NCI-H2171 (cell line): ENCODE results near the gene ID1.
"Not testable (repeated sequence)": the region's sequence is repeated elsewhere in the genome, so short reads cannot be mapped to it uniquely, and the experiment has no call there.

Experiments
- DNase-seq: peaks from one replicate; lab custom pipeline; 2025; lab: John Stamatoyannopoulos, UW

The ID1 gene

DNA sequence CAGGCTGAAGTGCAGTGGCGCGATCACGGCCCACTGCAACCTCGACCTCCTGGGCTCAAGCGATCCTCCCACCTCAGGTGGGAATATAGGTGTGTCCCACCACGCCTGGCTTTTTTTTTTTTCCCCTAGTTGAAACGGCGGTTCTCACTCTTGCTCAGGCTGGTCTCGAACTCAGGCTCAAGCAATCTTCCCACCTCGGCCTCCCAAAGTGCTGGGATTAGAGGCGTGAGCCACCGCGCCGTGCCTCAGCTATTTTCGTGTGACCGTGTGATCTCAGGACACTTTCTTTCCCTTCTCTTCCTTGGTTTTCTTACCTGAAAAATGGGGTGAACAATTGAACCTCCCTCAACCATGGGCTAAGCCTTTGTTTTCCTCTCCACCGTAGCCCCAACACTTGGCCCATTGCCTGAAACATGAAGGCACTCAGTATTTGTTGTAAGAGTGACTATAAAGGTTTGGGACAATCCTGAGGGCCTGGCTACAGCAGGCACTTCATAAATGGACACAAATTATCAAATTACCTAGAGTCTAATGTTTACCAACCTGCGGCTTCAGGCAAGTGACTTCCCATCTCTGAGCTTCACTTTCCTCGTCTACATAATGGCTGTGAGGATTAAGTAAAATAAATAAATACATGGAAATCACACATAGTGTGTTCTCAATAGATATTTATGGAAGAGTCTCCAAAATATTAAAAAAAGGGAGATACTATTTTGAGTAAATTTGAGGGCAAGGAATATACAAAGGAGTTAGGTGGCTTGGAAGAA, 31.4 kb upstream of the ID1 start:
- DNase-seq, result no peak

DNA sequence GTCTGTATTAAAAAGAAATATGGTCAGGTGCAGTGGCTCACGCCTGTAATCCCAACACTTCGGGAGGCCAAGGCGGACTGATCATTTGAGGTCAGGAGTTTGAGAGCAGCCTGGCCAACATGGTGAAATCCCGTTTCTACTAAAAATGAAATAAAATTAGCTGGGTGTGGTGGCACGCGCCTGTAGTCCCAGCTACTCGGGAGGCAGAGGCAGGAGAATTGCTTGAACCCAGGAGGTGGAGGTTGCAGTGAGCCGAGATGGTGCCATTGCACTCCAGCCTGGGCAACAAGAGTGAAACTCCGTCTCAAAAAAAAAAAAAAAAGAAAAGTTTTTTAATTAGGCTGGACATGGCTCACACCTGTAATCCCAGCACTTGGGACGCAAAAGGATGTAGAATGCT, 30.1 kb upstream of the ID1 start:
- not testable (repeated sequence) for DNase-seq

DNA sequence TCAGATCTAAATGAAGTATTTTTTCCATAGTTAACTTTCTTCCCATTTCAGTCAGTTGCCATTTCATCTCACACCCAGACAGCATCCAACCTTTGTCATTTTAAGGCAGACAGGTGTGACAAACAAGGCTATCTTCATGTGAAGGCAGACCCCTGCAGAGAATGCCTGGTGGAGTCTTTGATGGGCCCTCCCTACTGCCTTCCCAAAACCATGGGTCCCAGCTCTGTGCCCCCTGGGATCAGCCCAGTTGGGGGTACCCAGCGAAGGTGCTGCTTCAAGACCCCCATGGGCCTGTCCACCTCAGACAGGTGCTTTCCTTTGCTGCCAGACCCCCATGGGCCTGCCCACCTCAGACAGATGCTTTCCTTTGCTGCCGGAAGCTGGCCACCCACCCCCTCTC, 28.3 kb upstream of the ID1 start:
- no peak for DNase-seq

DNA sequence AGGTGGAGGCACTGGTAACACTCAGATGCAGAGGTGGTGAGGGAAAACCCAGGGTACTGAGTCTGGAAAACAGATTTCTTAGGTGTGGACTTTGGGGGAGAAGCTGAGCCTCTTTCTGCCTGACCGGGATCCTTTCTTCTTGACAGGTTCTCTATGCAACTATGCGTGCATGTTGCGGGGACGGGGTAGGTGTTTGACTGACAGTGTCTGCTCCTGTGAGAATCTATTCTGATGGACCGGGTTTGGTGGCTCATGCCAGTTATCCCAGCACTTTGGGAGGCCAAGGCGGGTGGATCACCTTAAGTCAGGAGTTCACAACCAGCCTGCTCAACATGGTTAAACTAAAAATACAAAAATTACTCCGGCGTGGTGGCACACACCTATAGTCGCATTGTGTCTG, 27.9 kb upstream of the ID1 start:
- no peak for DNase-seq

DNA sequence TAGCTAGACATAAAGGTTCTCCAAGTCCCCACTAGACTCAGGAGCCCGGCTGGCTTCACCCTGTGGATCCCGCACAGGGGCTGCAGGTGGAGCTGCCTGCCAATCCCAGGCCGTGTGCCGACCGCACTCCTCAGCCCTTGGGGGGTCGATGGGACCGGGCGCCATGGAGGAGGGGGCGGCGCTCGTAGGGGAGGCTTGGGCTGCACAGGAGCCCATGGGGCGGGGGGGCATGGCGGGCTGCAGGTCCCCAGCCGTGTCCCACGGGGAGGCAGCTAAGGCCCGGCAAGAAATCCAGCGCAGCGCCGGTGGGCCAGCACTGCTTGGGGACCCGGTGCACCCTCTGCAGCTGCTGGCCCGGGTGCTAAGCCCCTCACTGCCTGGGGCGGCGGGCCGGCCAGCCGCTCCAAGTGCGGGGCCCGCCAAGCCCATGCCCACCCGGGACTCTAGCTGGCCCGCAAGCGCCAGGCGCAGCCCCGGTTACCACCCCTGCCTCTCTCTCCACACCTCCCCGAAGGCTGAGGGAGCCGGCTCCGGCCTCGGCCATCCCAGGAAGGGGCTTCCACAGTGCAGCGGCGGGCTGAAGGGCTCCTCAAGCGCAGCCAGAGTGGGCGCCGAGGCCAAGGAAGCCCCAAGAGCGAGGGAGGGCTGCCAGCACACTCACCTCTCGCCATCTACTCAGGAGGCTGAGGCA, 26.5 kb upstream of the ID1 start:
- no peak for DNase-seq

DNA sequence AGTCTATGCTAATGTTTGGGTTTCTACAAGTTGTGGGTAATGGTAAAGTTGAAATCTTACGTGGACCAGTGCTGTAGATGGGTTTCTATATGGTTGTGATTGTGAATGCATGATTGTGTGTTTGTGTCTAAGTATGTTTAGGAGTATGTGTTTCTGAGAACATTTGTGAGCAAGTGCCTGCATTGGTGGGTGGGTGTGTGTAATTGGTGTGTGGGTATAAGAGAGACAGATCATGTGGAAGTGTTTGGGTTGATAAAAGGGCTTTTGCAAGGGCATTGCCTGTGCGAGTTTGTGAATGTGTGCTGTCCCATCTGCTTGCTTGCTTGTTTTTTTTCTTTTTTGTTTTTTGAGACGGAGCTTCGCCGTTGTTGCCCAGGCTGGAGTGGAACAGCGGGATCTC, 25.8 kb upstream of the ID1 start:
- DNase-seq, result no peak

DNA sequence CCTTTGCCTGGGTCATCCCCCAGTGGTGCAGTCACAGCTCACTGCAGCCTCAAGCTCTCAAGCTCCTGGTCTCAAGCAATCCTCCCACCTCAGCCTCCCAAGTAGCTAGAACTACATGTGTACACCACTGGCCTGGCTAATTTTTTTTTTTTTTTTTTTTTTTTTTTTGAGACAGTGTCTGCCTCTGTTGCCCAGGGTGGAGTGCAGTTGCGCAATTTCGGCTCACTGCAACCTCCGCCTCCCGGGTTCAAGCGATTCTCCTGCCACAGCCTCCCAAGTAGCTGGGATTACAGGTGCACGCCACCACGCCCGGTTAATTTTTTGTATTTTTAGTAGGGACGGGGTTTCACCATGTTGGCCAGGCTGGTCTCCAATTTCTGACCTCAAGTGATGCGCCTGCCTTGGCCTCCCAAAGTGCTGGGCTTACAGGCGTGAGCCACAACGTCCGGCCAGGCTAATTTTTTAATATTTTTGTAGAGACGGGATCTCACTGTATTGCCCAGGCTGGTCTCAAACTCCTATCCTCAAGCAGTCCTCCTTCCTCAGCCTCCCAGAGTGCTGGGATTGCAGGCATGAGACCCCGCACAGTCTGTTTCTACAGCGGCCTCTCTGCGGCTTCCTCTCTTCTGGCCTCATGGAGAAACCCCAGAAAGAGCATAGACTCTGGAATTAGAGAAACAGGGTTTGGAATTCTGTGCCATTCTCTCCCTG, 25.0 kb upstream of the ID1 start:
- not testable (repeated sequence) for DNase-seq

DNA sequence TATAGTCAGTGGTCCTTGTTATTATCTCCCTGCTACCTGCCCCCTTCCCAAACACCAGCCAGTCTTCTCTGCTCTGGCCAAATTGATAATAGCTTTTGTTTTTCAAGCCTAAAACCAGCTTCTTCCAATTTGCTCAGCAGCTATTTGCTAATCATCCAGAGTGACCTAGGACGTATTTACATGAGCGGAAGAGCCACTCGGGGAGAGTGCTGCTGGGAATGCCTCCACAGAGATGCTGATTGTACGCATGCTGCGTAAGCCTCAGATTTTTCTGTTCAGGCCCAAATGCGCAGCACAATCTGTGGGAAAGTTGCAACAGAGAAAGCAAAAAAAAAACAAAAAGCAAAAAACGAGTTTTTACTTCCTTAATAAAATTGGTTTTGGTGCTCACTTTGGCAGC, 24.4 kb upstream of the ID1 start:
- DNase-seq, result no peak

DNA sequence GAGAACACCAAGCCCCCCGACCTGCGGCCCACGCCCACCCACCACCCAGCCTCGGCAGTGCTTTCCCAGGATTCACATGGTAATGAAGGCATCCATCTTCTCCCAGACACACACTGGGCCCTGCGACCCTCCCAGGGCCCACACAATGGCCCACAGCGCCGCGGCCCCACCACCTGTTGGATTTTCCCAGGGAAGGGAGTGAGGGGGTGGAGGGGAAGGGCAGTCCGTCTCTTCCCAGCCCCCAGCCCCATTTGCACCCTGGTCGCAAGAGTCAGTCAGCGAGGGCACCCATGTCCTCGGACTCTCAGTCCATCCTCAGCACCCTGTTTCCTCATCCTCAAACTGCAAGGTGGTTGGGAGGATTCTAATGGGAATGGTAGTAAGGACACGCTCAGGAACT, 23.7 kb upstream of the ID1 start:
- DNase-seq, result no peak

DNA sequence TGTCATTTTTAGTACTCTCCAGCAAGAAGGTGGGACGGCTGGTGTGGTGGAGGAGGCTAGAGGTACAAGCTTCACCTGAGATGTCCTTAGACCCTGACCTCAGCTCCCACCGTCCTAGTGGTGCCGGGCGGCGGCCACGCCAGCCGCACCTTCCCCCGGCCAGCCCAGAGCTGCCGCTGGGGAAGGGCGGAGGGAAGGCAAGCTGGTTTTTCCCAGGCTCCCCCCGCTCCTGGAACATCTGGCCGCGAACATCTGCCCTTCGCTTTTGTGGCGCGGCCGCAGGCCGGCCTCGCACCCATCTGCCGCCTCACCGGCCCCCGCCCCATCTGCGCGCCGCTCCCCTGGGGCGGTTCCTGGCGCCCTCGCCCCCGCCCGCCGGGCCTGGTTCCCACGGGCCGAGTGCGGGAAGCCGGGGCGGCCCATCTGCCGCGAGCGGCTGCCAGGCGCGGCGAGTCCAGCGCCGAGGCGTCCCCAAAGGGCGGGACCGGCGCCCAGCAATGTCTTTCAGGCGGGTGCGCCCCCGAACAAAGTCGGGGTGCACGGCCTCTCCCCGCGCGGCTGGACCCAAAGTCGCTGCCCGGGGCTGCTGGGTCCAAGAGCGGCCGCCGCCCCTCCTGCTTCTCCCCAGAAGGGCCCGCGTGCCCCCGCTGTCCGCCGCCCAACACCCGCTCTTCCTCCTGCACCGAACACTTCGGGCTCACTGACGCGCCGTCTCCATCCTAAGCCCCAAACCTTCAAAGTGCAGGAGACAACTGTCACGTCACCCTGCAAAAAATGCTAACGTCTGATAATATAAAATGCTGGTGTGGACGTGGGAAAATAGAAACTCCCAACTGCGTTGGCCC, 17.3 kb upstream of the ID1 start:
- peak; percentile 91 for DNase-seq

DNA sequence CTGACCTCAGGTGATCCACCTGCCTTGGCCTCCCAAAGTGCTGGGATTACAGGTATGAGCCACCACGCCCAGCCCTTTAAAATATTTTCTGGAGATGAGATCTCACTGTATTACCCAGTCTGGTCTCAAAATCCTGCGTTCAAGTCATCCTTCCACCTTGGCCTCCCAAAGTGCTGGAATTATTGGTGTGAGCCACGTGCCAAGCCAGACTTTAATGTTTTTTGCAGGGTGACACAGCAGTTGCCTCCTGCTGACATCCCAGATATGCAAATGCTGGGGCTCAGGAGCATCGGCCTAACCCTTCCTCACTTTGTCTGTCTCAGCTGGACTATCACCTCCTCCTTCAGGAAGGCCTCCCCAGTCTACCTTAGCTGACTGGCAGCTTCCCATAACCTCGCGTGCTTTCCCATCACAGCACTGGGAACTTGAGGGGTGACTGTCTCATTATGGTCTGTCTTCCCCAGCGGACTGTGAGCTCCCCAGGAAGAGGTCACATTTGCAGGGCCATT, 14.3 kb upstream of the ID1 start:
- DNase-seq, result no peak

DNA sequence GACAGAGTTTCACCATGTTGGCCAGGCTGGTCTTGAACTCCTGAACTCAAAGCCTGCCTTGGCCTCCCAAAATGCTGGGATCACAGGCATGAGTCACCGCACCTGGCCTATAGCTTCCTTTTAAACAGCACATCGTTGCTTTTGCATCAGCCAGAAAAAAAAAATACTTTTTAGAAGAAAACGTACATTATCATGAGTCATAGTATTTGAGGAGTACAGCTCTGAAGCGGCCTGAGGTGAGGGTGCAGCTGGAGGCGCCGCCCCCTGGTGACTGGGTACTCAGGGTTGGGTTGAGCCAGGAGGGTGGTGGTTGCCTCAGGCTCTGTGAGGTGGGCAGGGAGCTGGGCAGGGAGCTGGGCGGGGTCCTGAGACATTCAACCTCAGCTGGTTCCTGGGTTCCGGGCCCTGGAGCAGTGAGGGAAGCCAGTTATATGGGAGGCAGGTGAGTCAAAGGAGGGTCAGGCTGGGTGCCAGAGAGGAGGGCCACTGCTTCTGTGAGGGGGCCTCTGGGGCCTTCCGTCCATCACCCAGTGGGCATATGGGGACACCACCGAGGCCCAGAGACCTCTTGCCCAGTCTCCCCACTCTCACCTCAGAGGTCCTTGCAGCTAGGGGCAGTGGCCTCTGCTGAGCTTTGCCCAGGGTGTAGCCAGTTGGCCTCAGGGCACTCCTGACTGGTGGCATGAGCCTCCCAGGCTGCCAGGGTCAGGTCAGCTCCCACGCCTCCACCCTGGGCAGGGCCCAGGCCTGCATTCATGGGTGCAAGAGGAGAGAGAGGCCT, 11.7 kb upstream of the ID1 start:
- DNase-seq, result no peak

DNA sequence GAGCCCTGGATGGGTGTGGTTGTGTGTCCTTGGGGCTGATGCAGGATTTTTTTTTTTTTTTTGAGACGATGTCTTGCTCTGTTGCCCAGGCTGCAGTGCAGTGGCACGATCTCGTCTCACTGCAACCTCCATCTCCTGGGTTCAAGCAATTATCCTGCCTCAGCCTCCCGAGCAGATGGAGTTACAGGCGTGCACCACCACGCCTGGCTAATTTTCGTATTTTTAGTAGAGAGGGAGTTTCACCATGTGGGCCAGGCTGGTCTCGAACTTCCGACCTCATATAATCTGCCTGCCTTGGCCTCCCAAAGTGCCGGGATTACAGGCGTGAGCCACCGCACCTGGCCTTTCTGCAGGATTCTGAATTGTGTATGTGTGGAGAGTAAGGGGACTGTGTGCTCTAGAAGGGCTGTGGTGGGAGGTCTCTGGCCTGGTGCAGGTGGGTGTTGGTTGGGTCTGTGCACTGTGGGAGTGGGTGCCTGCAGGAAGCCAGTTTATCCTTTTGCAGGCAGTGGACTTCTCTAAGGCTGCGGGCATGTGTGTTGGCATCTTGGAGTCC, 11.0 kb upstream of the ID1 start:
- DNase-seq, result no peak

DNA sequence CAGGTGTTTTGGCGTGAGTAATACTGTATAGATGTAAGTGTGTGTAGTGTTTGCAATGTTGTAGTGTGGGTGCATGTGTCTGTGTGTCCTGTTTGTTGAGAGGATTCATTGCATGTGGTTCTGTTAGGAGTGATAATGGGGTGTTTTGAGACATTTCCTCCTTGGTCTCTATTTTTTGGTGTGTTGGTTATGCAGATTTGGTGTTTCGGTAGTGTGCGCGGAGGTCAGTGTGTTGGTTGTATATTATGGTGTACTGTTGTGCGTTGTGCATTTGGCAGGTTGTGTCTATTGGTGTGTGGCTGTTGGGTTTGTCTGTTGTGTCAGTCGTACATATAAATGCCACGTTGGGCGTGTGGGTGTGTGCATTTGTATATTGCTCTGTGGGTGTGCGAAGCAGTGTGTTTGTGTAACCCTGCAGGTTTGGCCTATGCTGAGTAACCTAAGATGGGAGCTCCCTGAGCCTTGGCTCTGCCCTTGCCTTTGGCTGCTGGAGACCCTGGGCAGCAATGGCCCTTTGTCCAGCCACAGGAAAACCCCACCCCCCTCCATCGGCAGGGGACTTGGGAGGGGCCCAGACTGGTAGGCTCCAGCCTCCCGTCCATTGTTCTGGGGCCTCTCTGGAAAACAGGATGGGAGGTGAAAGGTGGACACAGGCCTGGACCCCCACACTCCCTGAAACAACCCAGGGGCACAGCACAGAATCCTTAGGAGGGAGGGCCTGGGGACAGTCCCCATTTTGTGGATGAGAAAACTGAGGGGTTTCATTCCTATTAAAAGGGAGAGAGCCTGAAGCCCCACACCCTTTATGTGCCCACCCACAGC, 10.3 kb upstream of the ID1 start:
- DNase-seq, result no peak

DNA sequence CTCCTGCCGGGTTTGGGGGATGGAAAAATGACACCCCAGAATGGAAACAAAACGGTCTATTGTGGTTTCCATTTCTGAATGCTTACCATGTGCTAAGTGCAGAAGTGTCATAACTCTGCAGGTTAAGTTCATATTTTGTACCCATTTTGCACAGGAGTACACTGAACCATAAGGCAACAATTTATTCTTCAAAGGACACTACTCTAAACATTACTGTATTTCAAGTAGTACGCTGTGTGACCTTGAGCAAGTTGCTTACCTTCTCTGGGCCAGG, 9.8 kb upstream of the ID1 start:
- DNase-seq, result no peak

DNA sequence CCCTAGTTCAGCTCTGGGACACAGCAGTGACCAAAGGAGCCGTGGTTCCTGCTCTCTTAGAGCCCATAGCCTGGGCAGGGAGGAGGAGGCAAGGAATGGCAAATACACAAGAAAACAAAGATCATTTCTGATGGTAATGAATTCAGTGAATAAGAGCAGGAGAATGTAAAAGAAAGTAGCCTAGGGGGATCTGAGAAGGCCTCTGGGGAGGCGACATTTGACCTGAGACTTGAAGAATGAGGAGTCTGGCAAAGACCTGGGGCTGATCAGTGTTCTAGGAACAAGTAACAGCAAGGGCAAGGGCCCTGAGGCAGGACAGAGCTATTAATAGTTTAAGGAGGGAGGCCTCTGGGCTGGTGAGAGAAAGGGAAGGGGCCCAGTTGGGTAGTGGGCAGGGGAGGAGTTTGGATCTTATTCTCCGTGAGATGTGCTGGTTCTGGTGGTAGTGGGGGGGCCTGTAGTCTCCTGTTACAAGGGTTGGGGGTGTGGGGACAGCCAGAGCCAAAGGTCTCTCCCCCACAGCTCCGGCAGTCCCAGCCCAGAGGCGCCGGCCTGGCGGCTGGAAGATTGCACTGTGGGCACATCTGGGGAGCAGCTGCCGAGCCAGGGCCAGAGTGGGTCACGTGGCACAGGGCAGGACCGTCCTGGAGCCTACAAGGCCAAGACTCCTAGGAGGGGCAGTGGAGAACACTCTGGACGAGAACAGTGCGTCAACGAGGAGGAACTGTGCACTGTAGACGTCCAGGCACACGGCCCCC, 9.3 kb upstream of the ID1 start:
- DNase-seq, result no peak

DNA sequence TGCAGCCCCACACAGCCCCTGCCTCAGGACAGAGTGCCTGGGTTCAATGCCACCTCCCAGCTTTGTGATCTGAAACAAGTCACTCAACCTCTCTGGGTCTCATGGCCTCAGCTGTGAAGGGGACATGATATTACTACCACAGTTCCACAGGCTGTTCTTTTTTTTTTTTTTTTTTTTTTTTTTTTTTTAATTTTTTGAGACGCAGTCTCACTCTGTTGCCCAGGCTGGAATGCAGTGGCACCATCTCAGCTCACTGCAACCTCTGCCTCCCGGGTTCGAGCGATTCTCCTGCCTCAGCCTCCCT, 8.7 kb upstream of the ID1 start:
- DNase-seq, result not testable (repeated sequence)

DNA sequence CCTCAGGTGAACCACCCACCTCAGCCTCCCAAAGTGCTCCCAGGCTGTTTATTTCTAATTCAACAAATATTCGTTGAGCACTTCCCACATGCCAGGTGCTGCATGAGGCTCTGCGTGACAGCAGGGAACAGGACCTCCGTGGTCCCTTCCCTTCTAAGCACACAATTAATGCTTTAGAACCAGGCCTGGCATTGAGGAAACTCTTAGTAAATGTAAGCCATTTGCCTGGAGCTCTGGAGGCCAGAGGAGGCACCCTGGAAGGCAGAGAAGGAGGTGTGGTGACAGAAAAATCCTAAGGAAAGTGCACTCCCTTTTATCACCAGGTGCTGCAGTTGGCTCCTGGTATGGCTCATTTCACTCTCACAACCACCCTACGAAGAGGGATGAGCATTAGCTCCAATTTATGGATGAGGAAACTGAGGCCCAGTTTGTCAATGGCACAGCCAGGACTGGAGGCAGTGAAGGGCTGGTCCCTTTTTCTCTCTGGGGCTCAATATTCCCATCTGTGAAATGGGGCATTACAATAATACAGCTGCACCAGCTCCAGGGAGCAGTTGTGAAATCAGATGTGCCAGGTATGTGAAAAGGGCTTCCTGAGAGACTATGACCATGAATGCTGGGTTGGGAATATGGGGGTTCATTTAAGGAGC, 8.1 kb upstream of the ID1 start:
- DNase-seq, result no peak

DNA sequence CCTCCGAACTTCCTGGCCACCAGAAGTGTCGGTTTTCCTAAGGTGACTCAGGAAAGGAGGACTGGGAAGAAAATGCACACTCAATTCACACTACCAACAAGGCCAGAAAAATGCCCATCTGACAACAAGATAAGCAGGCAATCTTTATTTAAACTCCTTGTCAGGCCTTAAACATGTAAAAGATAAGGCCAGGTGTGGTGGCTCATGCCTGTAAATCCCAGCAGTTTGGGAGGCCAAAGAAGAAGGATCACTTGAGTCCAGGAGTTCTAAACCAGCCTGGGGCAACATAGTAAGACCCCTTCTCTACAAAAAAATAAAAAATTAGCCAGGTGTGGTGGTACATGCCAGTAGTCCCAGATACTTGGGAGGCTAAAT, 7.6 kb upstream of the ID1 start:
- no peak for DNase-seq
